Amniotic epithelial cell (primary cell): ENCODE measurements around the gene OR2A14.
"Not testable (repeated sequence)": the region's sequence is repeated elsewhere in the genome, so short reads cannot be mapped to it uniquely, and the experiment has no call there.

Source experiments
- DNase-seq: peaks from one replicate; pipeline ENCODE4 v3.0.0-alpha.2; 2010; ENCODE audit warnings: low read depth

OR2A14 gene

GRCh38 chr7:144122876-144123275 is at the start of gene OR2A14:
OR2A14 (plus strand) TSS chr7:144123176; CDS start chr7:144129113, 5,937 bp downstream.
- DNase-seq = no peak

GRCh38 chr7:144074374-144074773 is 48.6 kb upstream of the OR2A14 start:
- DNase-seq = no peak

- DNase-seq = no peak
Observed at GRCh38 chr7:144085978-144086377, 37.0 kb upstream of the OR2A14 start, which contains the start of gene OR2A12. OR2A12 (plus strand) TSS chr7:144086278; CDS start chr7:144095108, 8,830 bp downstream.

- no peak for DNase-seq
Observed at GRCh38 chr7:144086730-144087129, 36.2 kb upstream of the OR2A14 start.

GRCh38 chr7:144087230-144087629 is 35.7 kb upstream of the OR2A14 start:
- no peak for DNase-seq

GRCh38 chr7:144090667-144091066 is 32.3 kb upstream of the OR2A14 start:
- no peak for DNase-seq

- no peak for DNase-seq
Observed at GRCh38 chr7:144098776-144099175, 24.2 kb upstream of the OR2A14 start.

- DNase-seq = no peak
Observed at GRCh38 chr7:144100607-144101006, 22.4 kb upstream of the OR2A14 start.

GRCh38 chr7:144102041-144102440 is 20.9 kb upstream of the OR2A14 start:
- no peak for DNase-seq

GRCh38 chr7:144105211-144105610 is 17.8 kb upstream of the OR2A14 start:
- no peak for DNase-seq

- no peak for DNase-seq
Observed at GRCh38 chr7:144109283-144109682, 13.7 kb upstream of the OR2A14 start, which contains the start of gene OR2A2. OR2A2 (plus strand) TSS chr7:144109583; CDS start chr7:144109583, 0 bp downstream.

GRCh38 chr7:144110272-144110671 is 12.7 kb upstream of the OR2A14 start:
- no peak for DNase-seq

- DNase-seq = no peak
Observed at GRCh38 chr7:144113651-144114050, 9.3 kb upstream of the OR2A14 start.

GRCh38 chr7:144118341-144118740 is 4.6 kb upstream of the OR2A14 start:
- no peak for DNase-seq

- DNase-seq = peak; percentile 79
Observed at GRCh38 chr7:144127714-144128334, 4.8 kb downstream of the OR2A14 start.

GRCh38 chr7:144129601-144130000 is 6.6 kb downstream of the OR2A14 start:
- DNase-seq = not testable (repeated sequence)

- no peak for DNase-seq
Observed at GRCh38 chr7:144130730-144131129, 7.8 kb downstream of the OR2A14 start.

- DNase-seq = no peak
Observed at GRCh38 chr7:144132262-144132661, 9.3 kb downstream of the OR2A14 start.

GRCh38 chr7:144133307-144133706 is 10.3 kb downstream of the OR2A14 start:
- no peak for DNase-seq

GRCh38 chr7:144134116-144134515 is 11.1 kb downstream of the OR2A14 start:
- no peak for DNase-seq

GRCh38 chr7:144137501-144137900 is 14.5 kb downstream of the OR2A14 start:
- DNase-seq = peak; percentile 37

GRCh38 chr7:144142187-144142586 is 19.2 kb downstream of the OR2A14 start:
- DNase-seq = no peak

- no peak for DNase-seq
Observed at GRCh38 chr7:144144426-144144825, 21.4 kb downstream of the OR2A14 start.

- no peak for DNase-seq
Observed at GRCh38 chr7:144148224-144148827, 25.4 kb downstream of the OR2A14 start.
